ENCODE measurements around the gene KCNH2. TPM values are rescaled to one million over a fixed set of nuclear protein-coding genes. Genes with fewer than 3 reads are reported as not detected.

Gene KCNH2
- total and polyA plus RNA-seq, 8 donors, result 1.4 to 27.9 (median 3.9) TPM

DNA sequence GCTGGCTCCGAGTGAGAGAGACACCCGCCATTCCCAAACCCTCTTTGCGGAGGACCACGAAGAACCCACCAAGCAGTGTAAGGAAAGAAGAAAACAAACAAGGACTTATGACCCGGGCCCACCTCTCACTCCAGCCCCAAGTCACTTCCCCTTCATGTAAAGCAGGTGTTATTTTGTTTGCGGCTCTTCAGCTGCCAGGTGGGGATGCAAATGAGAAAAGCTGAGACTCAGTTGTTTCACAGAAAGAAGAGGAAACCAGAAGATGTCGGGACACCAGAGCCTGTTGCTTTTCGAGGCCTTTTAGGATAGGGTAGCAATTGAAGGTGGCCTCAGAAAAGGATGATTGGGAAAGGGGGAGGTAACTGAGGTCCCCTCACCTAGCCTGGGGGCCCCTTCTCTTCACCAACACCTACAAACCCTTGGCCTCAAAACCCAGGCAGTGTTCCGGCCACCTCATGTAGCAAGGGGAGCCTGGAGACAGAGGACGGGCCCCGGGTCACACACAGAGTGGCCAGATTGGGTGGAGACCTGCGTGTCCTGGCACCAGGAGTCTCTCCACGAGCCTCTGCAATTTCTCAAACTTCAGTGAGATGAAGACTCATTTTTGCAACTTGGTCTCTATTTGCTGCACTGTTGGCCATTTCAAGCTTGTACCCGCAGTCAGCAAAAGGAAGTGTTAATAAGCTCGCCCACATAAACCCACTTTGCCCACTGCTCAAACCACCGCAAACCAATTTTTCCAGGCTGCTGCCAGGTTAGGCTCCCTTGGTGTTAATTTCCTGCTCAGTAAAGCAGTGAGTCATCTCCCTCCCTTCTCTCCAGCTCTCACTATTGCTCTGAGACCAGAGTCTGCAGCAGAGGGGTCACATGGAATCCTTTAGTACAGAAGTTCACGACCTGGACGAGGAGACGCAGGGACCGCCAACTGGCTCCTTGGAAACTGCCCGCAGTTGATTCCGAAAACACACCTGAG, 80.3 kb downstream of the KCNH2 start:
- Histone ChIP-seq H3K4me1 (no peaks in the 10 kb centered on the region), H3K36me3 (no peaks in the 10 kb centered on the region), H3K27ac (no peak overlapping the region), H3K27me3 (no peaks in the 10 kb centered on the region), H3K4me3 (no peak overlapping the region), H3K9me3 (no peaks in the 10 kb centered on the region)
- 40 to 52% methylated on average over 22 of the region's 22 CpGs for WGBS, 2 donors
- TF ChIP-seq, protein P1, sequence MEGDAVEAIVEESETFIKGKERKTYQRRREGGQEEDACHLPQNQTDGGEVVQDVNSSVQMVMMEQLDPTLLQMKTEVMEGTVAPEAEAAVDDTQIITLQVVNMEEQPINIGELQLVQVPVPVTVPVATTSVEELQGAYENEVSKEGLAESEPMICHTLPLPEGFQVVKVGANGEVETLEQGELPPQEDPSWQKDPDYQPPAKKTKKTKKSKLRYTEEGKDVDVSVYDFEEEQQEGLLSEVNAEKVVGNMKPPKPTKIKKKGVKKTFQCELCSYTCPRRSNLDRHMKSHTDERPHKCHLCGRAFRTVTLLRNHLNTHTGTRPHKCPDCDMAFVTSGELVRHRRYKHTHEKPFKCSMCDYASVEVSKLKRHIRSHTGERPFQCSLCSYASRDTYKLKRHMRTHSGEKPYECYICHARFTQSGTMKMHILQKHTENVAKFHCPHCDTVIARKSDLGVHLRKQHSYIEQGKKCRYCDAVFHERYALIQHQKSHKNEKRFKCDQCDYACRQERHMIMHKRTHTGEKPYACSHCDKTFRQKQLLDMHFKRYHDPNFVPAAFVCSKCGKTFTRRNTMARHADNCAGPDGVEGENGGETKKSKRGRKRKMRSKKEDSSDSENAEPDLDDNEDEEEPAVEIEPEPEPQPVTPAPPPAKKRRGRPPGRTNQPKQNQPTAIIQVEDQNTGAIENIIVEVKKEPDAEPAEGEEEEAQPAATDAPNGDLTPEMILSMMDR (IDR thresholded peaks at IDR 0.05), result no peak
- intact Hi-C loops (cut with DNase I), result loop anchor here (5.0 to 10.0 kb wide), 2 partner anchors 90 to 97 kb away; partner anchors contain the start of gene NOS3 (in 1 of the 3)
- FAIRE-seq (no peak), DNase-seq (no peak), ATAC-seq (peak in 2 of 4 donors; percentile 11 to 15)

DNA sequence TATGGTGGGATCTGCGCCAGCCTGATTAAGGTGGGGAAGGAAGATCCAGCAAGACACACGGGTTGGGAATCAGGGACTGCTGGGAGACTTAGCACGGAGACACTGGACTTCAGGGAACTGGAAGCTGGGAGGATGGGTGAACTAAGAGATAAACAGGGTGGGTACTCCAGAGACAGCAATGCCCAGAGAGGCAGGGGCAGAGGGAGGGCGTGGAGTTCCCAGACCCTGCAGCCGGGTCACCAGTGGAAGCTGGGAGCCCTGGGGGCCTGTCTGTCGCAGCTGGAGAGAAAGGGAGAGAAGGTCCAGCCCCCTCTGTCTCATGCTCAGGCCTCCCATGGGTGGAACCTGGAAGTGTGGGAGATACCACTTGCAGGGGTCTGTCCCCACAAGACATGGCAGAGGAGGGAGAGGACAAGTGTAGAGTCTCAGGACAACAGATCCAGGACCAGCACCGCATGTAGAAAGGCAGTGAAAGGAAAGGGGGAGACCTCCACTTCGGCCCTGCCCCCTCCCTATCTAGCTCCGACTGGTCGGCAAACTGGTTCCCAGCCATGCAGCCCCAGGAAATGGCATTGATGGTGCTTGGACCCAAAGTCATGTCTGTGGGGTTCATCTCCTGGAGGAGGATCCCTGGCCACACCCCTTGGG, 81.4 kb downstream of the KCNH2 start:
- no peak overlapping the region for H3K4me3 ChIP-seq
- H3K36me3 ChIP-seq, result no peaks in the 10 kb centered on the region
- intact Hi-C loops (cut with DNase I), result loop anchor here (5.0 to 10.0 kb wide), 2 partner anchors 91 to 98 kb away; partner anchors contain the start of gene NOS3 (in 1 of the 3)
- H3K4me1 ChIP-seq, result no peaks in the 10 kb centered on the region
- WGBS, 2 donors, result 30 to 57% methylated on average over 10 of the region's 10 CpGs
- no peaks in the 10 kb centered on the region for H3K27me3 ChIP-seq
- no peaks in the 10 kb centered on the region for H3K9me3 ChIP-seq
- no peak for FAIRE-seq
- no peak overlapping the region for H3K27ac ChIP-seq
- TF ChIP-seq, protein P1 (IDR thresholded peaks at IDR 0.05), result no peak
- DNase-seq, result no peak
- ATAC-seq, result no peak

DNA sequence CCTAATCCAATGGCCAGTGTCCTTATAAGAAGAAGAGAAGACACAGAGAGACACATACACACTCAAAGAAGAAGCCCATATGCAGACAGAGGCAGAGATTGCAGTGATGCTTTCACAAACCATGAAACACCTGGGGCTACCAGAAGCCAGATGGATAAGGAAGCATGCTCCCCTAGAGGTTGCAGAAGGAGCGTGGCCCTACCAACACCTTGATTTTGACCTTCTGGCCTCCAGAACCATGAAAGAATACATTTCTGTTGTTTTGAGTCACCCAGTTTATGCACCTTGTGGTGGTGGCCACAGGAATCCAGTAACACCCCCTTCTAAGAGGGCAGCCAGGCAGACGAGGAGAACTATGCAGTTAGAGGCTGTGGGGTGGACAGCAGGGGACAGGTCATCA, 82.3 kb downstream of the KCNH2 start:
- no peak for DNase-seq
- no peak for FAIRE-seq
- no peaks in the 10 kb centered on the region for H3K4me1 ChIP-seq
- H3K27ac ChIP-seq, result no peak overlapping the region
- no peaks in the 10 kb centered on the region for H3K36me3 ChIP-seq
- intact Hi-C loops (cut with DNase I), result loop anchor here (5.0 to 10.0 kb wide), 2 partner anchors 91 to 99 kb away; partner anchors contain the start of gene NOS3 (in 1 of the 3)
- H3K27me3 ChIP-seq, result no peaks in the 10 kb centered on the region
- TF ChIP-seq, protein P1 (IDR thresholded peaks at IDR 0.05), result no peak
- no peak for ATAC-seq
- WGBS, 2 donors, result 53 to 77% methylated on average over 2 of the region's 2 CpGs
- H3K9me3 ChIP-seq, result no peaks in the 10 kb centered on the region
- no peak overlapping the region for H3K4me3 ChIP-seq

Other genes starting within 250 kb of the KCNH2 start
- 1 to 10 TPM in 5 of 6 donors, under 1 TPM in 1; 0.83 to 4.1 (median 2.8) TPM for gene GIMAP5, start 240.9 kb downstream of the KCNH2 start, total RNA-seq
- gene GIMAP5, start 240.9 kb downstream of the KCNH2 start, polyA plus RNA-seq, result 10 to 100 TPM in 1 of 2 donors, 1 to 10 TPM in 1; 7.6 to 17.3 TPM
- gene TMEM176B, start 178.0 kb downstream of the KCNH2 start, total RNA-seq, result 10 to 100 TPM; 20.9 to 41.2 (median 30.5) TPM
- 10 to 100 TPM; 16.4 to 83.9 TPM for gene TMEM176B, start 178.0 kb downstream of the KCNH2 start, polyA plus RNA-seq
- 10 to 100 TPM; 13.8 to 27.7 (median 17.7) TPM for gene TMEM176A, start 177.6 kb downstream of the KCNH2 start, total RNA-seq
- gene TMEM176A, start 177.6 kb downstream of the KCNH2 start, polyA plus RNA-seq, result 10 to 100 TPM; 17.4 to 66.9 TPM
- gene AOC1, start 125.8 kb downstream of the KCNH2 start, total RNA-seq, result 1 to 10 TPM in 1 of 6 donors, under 1 TPM in 5; 0.12 to 7.1 (median 0.46) TPM
- under 1 TPM; 0.21 to 0.30 TPM for gene AOC1, start 125.8 kb downstream of the KCNH2 start, polyA plus RNA-seq
- gene NOS3, start 12.7 kb upstream of the KCNH2 start, total RNA-seq, result 1 to 10 TPM; 1.0 to 5.1 (median 3.1) TPM
- 10 to 100 TPM in 1 of 2 donors, 1 to 10 TPM in 1; 6.0 to 12.5 TPM for gene NOS3, start 12.7 kb upstream of the KCNH2 start, polyA plus RNA-seq
- gene ATG9B, start 46.2 kb upstream of the KCNH2 start, total RNA-seq, result under 1 TPM in 5 of 6 donors, not detected in 1; 0.06 to 0.46 (median 0.20) TPM
- gene ATG9B, start 46.2 kb upstream of the KCNH2 start, polyA plus RNA-seq, result 1 to 10 TPM in 1 of 2 donors, under 1 TPM in 1; 0.72 to 1.5 TPM
- 10 to 100 TPM in 3 of 6 donors, 1 to 10 TPM in 3; 6.1 to 18.5 (median 10.1) TPM for gene ABCB8, start 50.1 kb upstream of the KCNH2 start, total RNA-seq
- 10 to 100 TPM; 23.6 to 29.0 TPM for gene ABCB8, start 50.1 kb upstream of the KCNH2 start, polyA plus RNA-seq
- 1 to 10 TPM in 1 of 6 donors, under 1 TPM in 5; 0.47 to 2.1 (median 0.71) TPM for gene ASIC3, start 70.2 kb upstream of the KCNH2 start, total RNA-seq
- 1 to 10 TPM; 7.0 to 8.7 TPM for gene ASIC3, start 70.2 kb upstream of the KCNH2 start, polyA plus RNA-seq
- 1 to 10 TPM; 3.7 to 7.0 (median 4.8) TPM for gene CDK5, start 79.6 kb upstream of the KCNH2 start, total RNA-seq
- gene CDK5, start 79.6 kb upstream of the KCNH2 start, polyA plus RNA-seq, result 1 to 10 TPM; 4.6 to 7.8 TPM
- 100 to 1,000 TPM in 1 of 6 donors, 10 to 100 TPM in 5; 69.2 to 117 (median 85.5) TPM for gene SLC4A2, start 81.3 kb upstream of the KCNH2 start, total RNA-seq
- 100 to 1,000 TPM; 188 to 211 TPM for gene SLC4A2, start 81.3 kb upstream of the KCNH2 start, polyA plus RNA-seq
- gene FASTK, start 102.5 kb upstream of the KCNH2 start, total RNA-seq, result 10 to 100 TPM; 23.5 to 51.1 (median 35.9) TPM
- gene FASTK, start 102.5 kb upstream of the KCNH2 start, polyA plus RNA-seq, result 100 to 1,000 TPM; 178 to 265 TPM
- 10 to 100 TPM; 34.5 to 49.8 (median 39.3) TPM for gene TMUB1, start 105.2 kb upstream of the KCNH2 start, total RNA-seq
- gene TMUB1, start 105.2 kb upstream of the KCNH2 start, polyA plus RNA-seq, result 100 to 1,000 TPM in 1 of 2 donors, 10 to 100 TPM in 1; 52.8 to 103 TPM
- gene AGAP3, start 108.2 kb upstream of the KCNH2 start, total RNA-seq, result 10 to 100 TPM; 41.5 to 81.0 (median 54.7) TPM
- 10 to 100 TPM; 89.8 to 93.9 TPM for gene AGAP3, start 108.2 kb upstream of the KCNH2 start, polyA plus RNA-seq
- gene GBX1, start 189.4 kb upstream of the KCNH2 start, total RNA-seq, result not detected
- not detected for gene GBX1, start 189.4 kb upstream of the KCNH2 start, polyA plus RNA-seq
- gene ASB10, start 208.9 kb upstream of the KCNH2 start, total RNA-seq, result not detected
- not detected for gene ASB10, start 208.9 kb upstream of the KCNH2 start, polyA plus RNA-seq
- gene H2BK1, start 232.2 kb upstream of the KCNH2 start, total RNA-seq, result not detected
- gene H2BK1, start 232.2 kb upstream of the KCNH2 start, polyA plus RNA-seq, result not detected
- 10 to 100 TPM in 4 of 6 donors, 1 to 10 TPM in 2; 7.1 to 13.6 (median 11.9) TPM for gene ABCF2, start 248.9 kb upstream of the KCNH2 start, total RNA-seq
- 10 to 100 TPM in 1 of 2 donors, 1 to 10 TPM in 1; 9.7 to 10.9 TPM for gene ABCF2, start 248.9 kb upstream of the KCNH2 start, polyA plus RNA-seq

All from pancreas (tissue), 10 donors.